ENCODE data around the gene SEMA3A. TPM values are rescaled to one million over a fixed set of nuclear protein-coding genes. Genes with fewer than 3 reads are reported as not detected.

Gene SEMA3A
- total and polyA plus RNA-seq, 2 of the 13 experiments (the other 11 are each of a cell fraction or from before 2014, with no cell fraction given) = 0.29 to 1.2 TPM

DNA sequence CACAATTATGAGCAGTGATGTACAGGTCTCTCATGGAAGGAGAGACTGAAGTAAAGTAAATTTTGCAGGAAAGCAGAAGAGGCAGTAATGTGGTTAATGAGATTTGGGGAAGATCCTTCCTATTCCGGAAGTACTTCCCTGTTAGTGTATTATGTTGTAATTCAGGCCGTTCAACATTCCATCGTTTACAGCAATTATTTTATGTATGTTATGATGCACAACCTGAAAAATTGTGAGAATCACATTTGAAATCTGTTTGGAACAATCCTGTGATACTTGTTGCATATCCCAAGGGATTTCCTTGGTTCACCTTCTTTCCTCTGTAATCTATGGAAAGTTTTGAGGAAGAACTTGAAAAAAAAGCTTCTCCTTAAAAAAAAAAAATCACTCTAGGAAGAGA is 247.8 kb downstream of the SEMA3A start:
- in situ Hi-C loops (cut with HindIII; ENCODE audit: extremely low pct_ligation_motif_present, low pct_unique_long_range_greater_than_20kb) = no loop called here
- Histone ChIP-seq H2AFZ (ENCODE audit: low read length) (no peak overlapping the region), H3K36me3 (replicated peaks in 1 of 2; ENCODE audit: control insufficient read depth in 1 of 2, insufficient read depth in 2 of 2, low read length in 2 of 2) (no peaks in the 10 kb centered on the region), H3K4me3 (replicated peaks in 1 of 3; ENCODE audit: insufficient read depth in 1 of 3, low read depth in 2 of 3, low read length in 3 of 3) (no peak overlapping the region), H3K9me3 (ENCODE audit: low read length) (no peaks in the 10 kb centered on the region), H3K4me2 (ENCODE audit: low read depth, low read length) (no peak overlapping the region), H3K4me1 (ENCODE audit: insufficient read depth, low read length) (no peaks in the 10 kb centered on the region), H3K79me2 (ENCODE audit: insufficient read depth, low read length) (no peaks in the 10 kb centered on the region), H3K9ac (ENCODE audit: insufficient read depth, low read depth, low read length) (no peak overlapping the region), H4K20me1 (ENCODE audit: insufficient read depth, low read length) (no peaks in the 10 kb centered on the region), H3K27me3 (ENCODE audit: control insufficient read depth in 1 of 2, insufficient read depth in 2 of 2, low read length in 2 of 2) (no peaks in the 10 kb centered on the region), H3K27ac (ENCODE audit: extremely low read length, insufficient read depth, low read length) (no peak overlapping the region)
- ChIA-PET CTCF (ENCODE audit: low intra/inter-chr PET ratio, low total read pairs) (interaction anchor here (0.7 kb wide), 1 partner anchor 11 kb away, joined by 5 read pairs; no protein-coding TSS in a partner anchor), POLR2A (no interaction called here)
- no peak for DNase-seq (ENCODE audit: low spot score)
- no peak for ATAC-seq
- WGBS (ENCODE audit: low lambda C conversion rate) = 31% methylated on average over 3 of the region's 3 CpGs
- no peak for FAIRE-seq
- TF ChIP-seq ZNF446 (CRISPR knock-in tag; IDR thresholded peaks at IDR 0.05) = no peak
- TF ChIP-seq CHD4 (IDR thresholded peaks at IDR 0.05; ENCODE audit: borderline replicate concordance, low read length) = no peak
- TF ChIP-seq ZNF17 (CRISPR knock-in tag; IDR thresholded peaks at IDR 0.05) = no peak
- no peak for TF ChIP-seq MTF1 (CRISPR knock-in tag; IDR thresholded peaks at IDR 0.05)
- TF ChIP-seq ZFX (CRISPR knock-in tag; IDR thresholded peaks at IDR 0.05; ENCODE audit: low read depth) = no peak
- TF ChIP-seq ZNF891 (CRISPR knock-in tag; IDR thresholded peaks at IDR 0.05) = no peak
- TF ChIP-seq ZNF143 (CRISPR knock-in tag; IDR thresholded peaks at IDR 0.05) = no peak
- TF ChIP-seq NFIB (CRISPR knock-in tag; IDR thresholded peaks at IDR 0.05; ENCODE audit: borderline replicate concordance) = no peak
- BruUV-seq (replicated peaks) = no TSS peak
- intact Hi-C loops (cut with micrococcal nuclease; ENCODE audit: unreplicated experiment) = no loop called here

DNA sequence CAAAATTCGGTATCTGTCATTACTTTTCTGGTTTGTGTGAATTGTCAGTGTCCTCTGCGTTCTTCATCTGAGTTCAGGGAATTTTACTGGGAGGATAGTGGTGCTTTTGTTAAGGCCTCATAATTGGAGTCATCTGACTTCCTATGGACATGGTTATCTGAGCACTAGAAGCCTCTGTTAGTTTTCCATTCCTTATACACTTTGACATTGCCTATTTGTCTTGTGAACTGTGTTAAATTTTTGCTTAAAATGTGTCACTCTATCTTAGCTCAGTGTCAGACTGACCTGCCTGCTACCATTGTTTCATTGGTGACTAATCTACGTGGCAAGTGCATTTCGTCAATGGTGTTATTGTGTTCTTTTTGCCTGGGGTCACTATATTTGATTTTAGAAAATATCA is 253.3 kb downstream of the SEMA3A start:
- in situ Hi-C loops (cut with HindIII; ENCODE audit: extremely low pct_ligation_motif_present, low pct_unique_long_range_greater_than_20kb) (no loop called here), intact Hi-C loops (cut with micrococcal nuclease; ENCODE audit: unreplicated experiment) (no loop called here)
- Histone ChIP-seq H3K27ac (ENCODE audit: extremely low read length, insufficient read depth, low read length) (no peak overlapping the region), H3K9ac (ENCODE audit: insufficient read depth, low read depth, low read length) (no peak overlapping the region), H3K4me1 (ENCODE audit: insufficient read depth, low read length) (no peaks in the 10 kb centered on the region), H3K79me2 (ENCODE audit: insufficient read depth, low read length) (no peaks in the 10 kb centered on the region), H4K20me1 (ENCODE audit: insufficient read depth, low read length) (no peaks in the 10 kb centered on the region), H3K36me3 (replicated peaks in 1 of 2; ENCODE audit: control insufficient read depth in 1 of 2, insufficient read depth in 2 of 2, low read length in 2 of 2) (no peaks in the 10 kb centered on the region), H3K4me3 (replicated peaks in 1 of 3; ENCODE audit: insufficient read depth in 1 of 3, low read depth in 2 of 3, low read length in 3 of 3) (no peak overlapping the region), H3K9me3 (ENCODE audit: low read length) (no peaks in the 10 kb centered on the region), H3K4me2 (ENCODE audit: low read depth, low read length) (no peak overlapping the region), H2AFZ (ENCODE audit: low read length) (no peak overlapping the region), H3K27me3 (ENCODE audit: control insufficient read depth in 1 of 2, insufficient read depth in 2 of 2, low read length in 2 of 2) (no peaks in the 10 kb centered on the region; a peak in 1 of 5 replicates)
- ChIA-PET POLR2A (no interaction called here), CTCF (ENCODE audit: low intra/inter-chr PET ratio, low total read pairs) (no interaction called here)
- no TSS peak for BruUV-seq (replicated peaks)
- DNase-seq (ENCODE audit: low spot score) (no peak), ATAC-seq (no peak), FAIRE-seq (no peak)
- 5% methylated on average over 4 of the region's 4 CpGs for WGBS (ENCODE audit: low lambda C conversion rate)
- TF ChIP-seq SCMH1 (CRISPR knock-in tag; IDR thresholded peaks at IDR 0.05; ENCODE audit: borderline replicate concordance) (no peak), AKAP8 (CRISPR knock-in tag; IDR thresholded peaks at IDR 0.05) (no peak), ZFX (CRISPR knock-in tag; IDR thresholded peaks at IDR 0.05; ENCODE audit: low read depth) (no peak)
- TF ChIP-seq, protein P1, sequence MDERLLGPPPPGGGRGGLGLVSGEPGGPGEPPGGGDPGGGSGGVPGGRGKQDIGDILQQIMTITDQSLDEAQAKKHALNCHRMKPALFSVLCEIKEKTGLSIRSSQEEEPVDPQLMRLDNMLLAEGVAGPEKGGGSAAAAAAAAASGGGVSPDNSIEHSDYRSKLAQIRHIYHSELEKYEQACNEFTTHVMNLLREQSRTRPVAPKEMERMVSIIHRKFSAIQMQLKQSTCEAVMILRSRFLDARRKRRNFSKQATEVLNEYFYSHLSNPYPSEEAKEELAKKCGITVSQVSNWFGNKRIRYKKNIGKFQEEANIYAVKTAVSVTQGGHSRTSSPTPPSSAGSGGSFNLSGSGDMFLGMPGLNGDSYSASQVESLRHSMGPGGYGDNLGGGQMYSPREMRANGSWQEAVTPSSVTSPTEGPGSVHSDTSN (CRISPR knock-in tag; IDR thresholded peaks at IDR 0.05) = no peak
- TF ChIP-seq, protein P2, sequence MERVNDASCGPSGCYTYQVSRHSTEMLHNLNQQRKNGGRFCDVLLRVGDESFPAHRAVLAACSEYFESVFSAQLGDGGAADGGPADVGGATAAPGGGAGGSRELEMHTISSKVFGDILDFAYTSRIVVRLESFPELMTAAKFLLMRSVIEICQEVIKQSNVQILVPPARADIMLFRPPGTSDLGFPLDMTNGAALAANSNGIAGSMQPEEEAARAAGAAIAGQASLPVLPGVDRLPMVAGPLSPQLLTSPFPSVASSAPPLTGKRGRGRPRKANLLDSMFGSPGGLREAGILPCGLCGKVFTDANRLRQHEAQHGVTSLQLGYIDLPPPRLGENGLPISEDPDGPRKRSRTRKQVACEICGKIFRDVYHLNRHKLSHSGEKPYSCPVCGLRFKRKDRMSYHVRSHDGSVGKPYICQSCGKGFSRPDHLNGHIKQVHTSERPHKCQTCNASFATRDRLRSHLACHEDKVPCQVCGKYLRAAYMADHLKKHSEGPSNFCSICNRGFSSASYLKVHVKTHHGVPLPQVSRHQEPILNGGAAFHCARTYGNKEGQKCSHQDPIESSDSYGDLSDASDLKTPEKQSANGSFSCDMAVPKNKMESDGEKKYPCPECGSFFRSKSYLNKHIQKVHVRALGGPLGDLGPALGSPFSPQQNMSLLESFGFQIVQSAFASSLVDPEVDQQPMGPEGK (CRISPR knock-in tag; IDR thresholded peaks at IDR 0.05) = no peak
- TF ChIP-seq, protein P3, sequence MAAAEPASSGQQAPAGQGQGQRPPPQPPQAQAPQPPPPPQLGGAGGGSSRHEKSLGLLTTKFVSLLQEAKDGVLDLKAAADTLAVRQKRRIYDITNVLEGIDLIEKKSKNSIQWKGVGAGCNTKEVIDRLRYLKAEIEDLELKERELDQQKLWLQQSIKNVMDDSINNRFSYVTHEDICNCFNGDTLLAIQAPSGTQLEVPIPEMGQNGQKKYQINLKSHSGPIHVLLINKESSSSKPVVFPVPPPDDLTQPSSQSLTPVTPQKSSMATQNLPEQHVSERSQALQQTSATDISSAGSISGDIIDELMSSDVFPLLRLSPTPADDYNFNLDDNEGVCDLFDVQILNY (CRISPR knock-in tag; conservative IDR thresholded peaks at IDR 0.05) = no peak
